Duodenal mucosa (tissue), 2 donors: ENCODE data around the gene USP34.
"Not testable (repeated sequence)": the region's sequence is repeated elsewhere in the genome, so short reads cannot be mapped to it uniquely, and the experiment has no call there.

Experiments
- H3K27ac ChIP-seq: one replicate; pipeline ENCODE4 v1.7.0; 2013; ENCODE audit warnings: low read depth, low read length
- H3K27me3 ChIP-seq, 2 donors: one replicate each; pipeline ENCODE4 v1.7.0; 2013; ENCODE audit warnings: low read length in 2 of 2, control low read depth in 1 of 2; ENCODE audit not compliant: insufficient read depth in 2 of 2, control insufficient read depth in 1 of 2
- H3K36me3 ChIP-seq, 2 donors: one replicate each; pipeline ENCODE4 v1.7.0; 2013; ENCODE audit warnings: low read length in 2 of 2, control low read depth in 1 of 2; ENCODE audit not compliant: insufficient read depth in 2 of 2, control insufficient read depth in 1 of 2
- H3K4me1 ChIP-seq, 2 donors: one replicate each; pipeline ENCODE4 v1.7.0; 2013; ENCODE audit warnings: low read length in 2 of 2, control low read depth in 1 of 2; ENCODE audit not compliant: insufficient read depth in 2 of 2, control insufficient read depth in 1 of 2
- H3K4me3 ChIP-seq, 2 donors: one replicate each; pipeline ENCODE4 v1.7.0; 2013; ENCODE audit warnings: low read length in 2 of 2, low read depth in 1 of 2
- H3K9ac ChIP-seq, 2 donors: one replicate each; pipeline ENCODE4 v1.7.0; 2013; ENCODE audit warnings: low read length in 2 of 2, low read depth in 1 of 2
- H3K9me3 ChIP-seq, 2 donors: one replicate each; pipeline ENCODE4 v1.7.0; 2013; ENCODE audit warnings: low read length in 2 of 2, control low read depth in 1 of 2; ENCODE audit not compliant: control insufficient read depth in 1 of 2

The USP34 gene

GRCh38 chr2:61214171-61214570, 256.7 kb downstream of the USP34 start:
- Histone ChIP-seq H3K4me3 (no peak overlapping the region), H3K27ac (no peak overlapping the region), H3K9ac (no peak overlapping the region), H3K4me1 (peaks cover 0 to 7% of the 10 kb centered on the region in 2 donors), H3K9me3 (no peaks in the 10 kb centered on the region), H3K36me3 (peaks cover 7 to 11% of the 10 kb centered on the region in 2 donors), H3K27me3 (no peaks in the 10 kb centered on the region)

GRCh38 chr2:61210332-61210981, 260.4 kb downstream of the USP34 start:
- Histone ChIP-seq H3K27ac (no peak overlapping the region), H3K4me3 (no peak overlapping the region)

GRCh38 chr2:61205132-61205531, 265.8 kb downstream of the USP34 start:
- H3K27ac ChIP-seq = no peak overlapping the region
- peaks cover 0 to 19% of the 10 kb centered on the region in 2 donors for H3K4me1 ChIP-seq
- H3K9ac ChIP-seq = no peak overlapping the region
- no peak overlapping the region for H3K4me3 ChIP-seq
- no peaks in the 10 kb centered on the region for H3K9me3 ChIP-seq
- no peaks in the 10 kb centered on the region for H3K27me3 ChIP-seq
- peaks cover 25 to 62% of the 10 kb centered on the region in 2 donors for H3K36me3 ChIP-seq

More at GRCh38 chr2:61210332-61210981, 260.4 kb downstream of the USP34 start:
- H3K4me1 ChIP-seq = peaks cover 0 to 11% of the 10 kb centered on the region in 2 donors
- H3K36me3 ChIP-seq = peaks cover 23 to 45% of the 10 kb centered on the region in 2 donors
- no peaks in the 10 kb centered on the region for H3K27me3 ChIP-seq
- H3K9me3 ChIP-seq = no peaks in the 10 kb centered on the region
- H3K9ac ChIP-seq = no peak overlapping the region

- Histone ChIP-seq H3K27ac (no peak overlapping the region), H3K4me1 (peaks cover 0 to 4% of the 10 kb centered on the region in 2 donors), H3K9me3 (no peaks in the 10 kb centered on the region), H3K4me3 (no peak overlapping the region), H3K36me3 (peaks cover 0 to 26% of the 10 kb centered on the region in 2 donors), H3K9ac (no peak overlapping the region), H3K27me3 (no peaks in the 10 kb centered on the region)
Observed at GRCh38 chr2:61196671-61197070, 274.2 kb downstream of the USP34 start.

- H3K27ac ChIP-seq = not testable (repeated sequence)
- H3K36me3 ChIP-seq = peaks cover 9 to 35% of the 10 kb centered on the region in 2 donors
Observed at GRCh38 chr2:61194646-61195045, 276.2 kb downstream of the USP34 start.

GRCh38 chr2:61193670-61194561, 277.0 kb downstream of the USP34 start:
- H3K4me3 ChIP-seq = no peak overlapping the region
- H3K27ac ChIP-seq = no peak overlapping the region
- no peak overlapping the region for H3K9ac ChIP-seq
- H3K36me3 ChIP-seq = peaks cover 12 to 40% of the 10 kb centered on the region in 2 donors
- no peaks in the 10 kb centered on the region for H3K9me3 ChIP-seq
- no peaks in the 10 kb centered on the region for H3K27me3 ChIP-seq
- H3K4me1 ChIP-seq = peaks cover 0 to 4% of the 10 kb centered on the region in 2 donors

More at GRCh38 chr2:61194646-61195045, 276.2 kb downstream of the USP34 start:
- not testable (repeated sequence) for H3K9me3 ChIP-seq, H3K4me1 ChIP-seq, H3K9ac ChIP-seq, H3K4me3 ChIP-seq, H3K27me3 ChIP-seq

GRCh38 chr2:61187085-61187484, 283.8 kb downstream of the USP34 start:
- Histone ChIP-seq H3K36me3 (peaks cover 56 to 89% of the 10 kb centered on the region in 2 donors), H3K27ac (no peak overlapping the region)

GRCh38 chr2:61185231-61185728, 285.6 kb downstream of the USP34 start:
- Histone ChIP-seq H3K27ac (no peak overlapping the region), H3K9ac (no peak overlapping the region), H3K4me1 (peaks cover 15 to 16% of the 10 kb centered on the region in 2 donors), H3K4me3 (no peak overlapping the region), H3K36me3 (peaks cover 62 to 92% of the 10 kb centered on the region in 2 donors), H3K27me3 (no peaks in the 10 kb centered on the region), H3K9me3 (no peaks in the 10 kb centered on the region)

More at GRCh38 chr2:61187085-61187484, 283.8 kb downstream of the USP34 start:
- Histone ChIP-seq H3K9ac (no peak overlapping the region), H3K4me1 (peaks cover 0 to under 1% of the 10 kb centered on the region in 2 donors), H3K9me3 (no peaks in the 10 kb centered on the region), H3K27me3 (no peaks in the 10 kb centered on the region), H3K4me3 (no peak overlapping the region)

DNA sequence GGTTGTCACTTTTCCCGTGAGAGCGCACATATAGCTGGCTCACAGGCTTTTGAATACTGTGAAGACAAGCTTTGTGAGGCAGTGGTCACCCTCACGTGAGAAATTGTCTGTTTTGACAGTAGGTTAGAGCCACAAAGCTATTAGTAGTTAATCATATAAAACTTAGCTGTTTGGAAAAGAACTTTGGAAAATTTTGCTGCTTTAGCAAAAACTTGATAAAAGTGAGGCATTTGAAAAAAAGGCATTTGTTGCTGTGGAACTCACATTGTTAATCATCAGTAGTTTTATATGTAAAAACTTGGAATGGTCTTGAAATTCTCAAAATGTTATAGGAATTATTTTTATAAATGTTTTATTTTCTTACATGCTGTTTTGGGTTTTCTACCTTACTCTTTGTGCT, 286.6 kb downstream of the USP34 start:
- Histone ChIP-seq H3K9ac (no peak overlapping the region), H3K4me1 (peaks cover 25 to 26% of the 10 kb centered on the region in 2 donors), H3K36me3 (peaks cover 54 to 85% of the 10 kb centered on the region in 2 donors), H3K27ac (no peak overlapping the region), H3K4me3 (no peak overlapping the region), H3K27me3 (no peaks in the 10 kb centered on the region), H3K9me3 (no peaks in the 10 kb centered on the region)

DNA sequence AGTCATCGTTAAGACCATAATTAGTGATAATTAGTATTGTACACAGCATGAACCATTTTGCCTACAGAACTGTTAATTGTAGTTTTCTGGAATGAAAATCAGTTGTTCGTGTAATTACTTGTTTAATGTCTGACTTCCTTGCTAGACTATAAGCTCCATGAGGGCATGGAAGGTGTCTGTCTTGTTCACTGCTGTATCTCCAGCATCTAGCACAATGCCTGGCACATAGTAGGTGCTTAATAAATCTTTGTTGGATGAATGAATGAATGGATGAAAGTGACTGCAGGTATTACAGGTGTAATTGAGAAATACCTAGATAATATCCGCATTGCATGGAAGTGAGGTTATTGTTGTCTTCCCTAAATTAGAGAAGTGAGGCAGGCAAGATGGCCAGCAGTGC, 287.1 kb downstream of the USP34 start:
- Histone ChIP-seq H3K27me3 (no peaks in the 10 kb centered on the region), H3K9ac (no peak overlapping the region), H3K36me3 (peaks cover 52 to 82% of the 10 kb centered on the region in 2 donors), H3K4me3 (no peak overlapping the region), H3K9me3 (no peaks in the 10 kb centered on the region), H3K27ac (no peak overlapping the region), H3K4me1 (peaks cover 30 to 31% of the 10 kb centered on the region in 2 donors)
